Urothelium cell line (cell line): ENCODE measurements around the gene TARS3.
"Not testable (repeated sequence)": the region's sequence is repeated elsewhere in the genome, so short reads cannot be mapped to it uniquely, and the experiment has no call there.

ENCODE experiments used
- DNase-seq: peaks from one replicate; pipeline ENCODE4 v3.0.0; 2011; ENCODE audit warnings: low spot score, mixed read lengths
- FAIRE-seq: peaks from 2 replicates; lab custom pipeline; 2011; peaks lifted over from hg19 to GRCh38; lab: Jason Lieb, UNC

Gene TARS3

GRCh38 chr15:101633356-101633755 lies 90.9 kb downstream of the TARS3 start:
- no peak for FAIRE-seq

GRCh38 chr15:101626729-101627128 lies 97.5 kb downstream of the TARS3 start:
- FAIRE-seq = not testable (repeated sequence)

More at GRCh38 chr15:101633356-101633755, 90.9 kb downstream of the TARS3 start:
- DNase-seq = no peak

GRCh38 chr15:101625980-101626379 lies 98.3 kb downstream of the TARS3 start:
- FAIRE-seq = no peak

More at GRCh38 chr15:101626729-101627128, 97.5 kb downstream of the TARS3 start:
- not testable (repeated sequence) for DNase-seq

GRCh38 chr15:101625184-101625583 lies 99.1 kb downstream of the TARS3 start:
- FAIRE-seq (no peak), DNase-seq (no peak)

More at GRCh38 chr15:101625980-101626379, 98.3 kb downstream of the TARS3 start:
- DNase-seq = no peak

GRCh38 chr15:101623367-101624304 lies 100.6 kb downstream of the TARS3 start:
- no peak for FAIRE-seq

GRCh38 chr15:101621961-101622360 lies 102.3 kb downstream of the TARS3 start:
- FAIRE-seq = no peak

More at GRCh38 chr15:101623367-101624304, 100.6 kb downstream of the TARS3 start:
- no peak for DNase-seq

GRCh38 chr15:101620671-101621070 lies 103.6 kb downstream of the TARS3 start:
- FAIRE-seq = no peak
- no peak for DNase-seq

More at GRCh38 chr15:101621961-101622360, 102.3 kb downstream of the TARS3 start:
- no peak for DNase-seq

GRCh38 chr15:101619615-101619865 lies 104.7 kb downstream of the TARS3 start:
- FAIRE-seq (no peak), DNase-seq (no peak)

- DNase-seq = no peak
- no peak for FAIRE-seq
Measured at GRCh38 chr15:101618851-101619614, 105.2 kb downstream of the TARS3 start.

- FAIRE-seq (no peak), DNase-seq (no peak)
Measured at GRCh38 chr15:101618076-101618475, 106.2 kb downstream of the TARS3 start.

- FAIRE-seq (no peak), DNase-seq (no peak)
Measured at GRCh38 chr15:101617390-101617965, 106.8 kb downstream of the TARS3 start.

GRCh38 chr15:101615986-101616848 lies 108.1 kb downstream of the TARS3 start:
- DNase-seq = no peak
- no peak for FAIRE-seq

- FAIRE-seq = no peak
- no peak for DNase-seq
Measured at GRCh38 chr15:101615414-101615985, 108.8 kb downstream of the TARS3 start.

- DNase-seq (no peak), FAIRE-seq (no peak)
Measured at GRCh38 chr15:101614761-101615160, 109.5 kb downstream of the TARS3 start.

GRCh38 chr15:101614001-101614585 lies 110.2 kb downstream of the TARS3 start:
- DNase-seq (no peak), FAIRE-seq (no peak)

- FAIRE-seq = no peak
Measured at GRCh38 chr15:101613130-101614000, 110.9 kb downstream of the TARS3 start.

GRCh38 chr15:101612676-101613075 lies 111.6 kb downstream of the TARS3 start:
- DNase-seq (no peak), FAIRE-seq (no peak)

More at GRCh38 chr15:101613130-101614000, 110.9 kb downstream of the TARS3 start:
- DNase-seq = no peak

GRCh38 chr15:101611580-101612299 lies 112.5 kb downstream of the TARS3 start:
- DNase-seq (no peak), FAIRE-seq (no peak)
